HG02759 (cell line): Measurements from ENCODE around the gene DNMT3B.

ENCODE experiments used
- ATAC-seq: cut with Tn5 transposase; IDR thresholded peaks from one replicate; pipeline ENCODE4 v1.9.1; 2021; ENCODE audit warnings: mild to moderate bottlenecking, moderate library complexity; ENCODE audit not compliant: unreplicated experiment

Gene DNMT3B

GRCh38 chr20:32849577-32849976, 87.4 kb downstream of the DNMT3B start:
- ATAC-seq = no peak

- ATAC-seq = no peak
Measured at GRCh38 chr20:32855387-32855786, 93.2 kb downstream of the DNMT3B start.

GRCh38 chr20:32858189-32858588, 96.0 kb downstream of the DNMT3B start:
- no peak for ATAC-seq
